ENCODE results near the gene OR2B2. TPM values are rescaled to one million over a fixed set of nuclear protein-coding genes. Genes with fewer than 3 reads are reported as not detected.

Gene OR2B2
- total RNA-seq, 2 donors from 2014 or later, result not detected

- H3K27me3 ChIP-seq, result no peaks in the 10 kb centered on the region
- no peak overlapping the region for H3K4me3 ChIP-seq
- no peaks in the 10 kb centered on the region for H3K36me3 ChIP-seq
- no peaks in the 10 kb centered on the region for H3K9me3 ChIP-seq
- H3K27ac ChIP-seq, result no peak overlapping the region
- intact Hi-C loops (cut with DNase I), result loop anchor here (5.0 to 10.0 kb wide), 3 partner anchors 99 to 382 kb away; no protein-coding TSS in a partner anchor
- TF ChIP-seq CTCF (IDR thresholded peaks at IDR 0.05), result no peak
- no peak for DNase-seq
- no peak overlapping the region for H3K9ac ChIP-seq (ENCODE audit: low read depth in 2 of 2, low read length in 2 of 2)
- no peaks in the 10 kb centered on the region for H3K4me1 ChIP-seq
These were observed 15.8 kb downstream of the OR2B2 start for GRCh38 chr6:27896398-27896796.

GRCh38 chr6:27894839-27895762 lies 17.1 kb downstream of the OR2B2 start:
- Histone ChIP-seq H3K9me3 (no peaks in the 10 kb centered on the region), H3K36me3 (no peaks in the 10 kb centered on the region), H3K4me3 (peak overlapping the region; percentile 59), H3K4me1 (no peaks in the 10 kb centered on the region), H3K27me3 (no peaks in the 10 kb centered on the region), H3K9ac (ENCODE audit: low read depth in 2 of 2, low read length in 2 of 2) (peak overlapping the region; percentile 67 to 90), H3K27ac (peak overlapping the region; percentile 89)
- intact Hi-C loops (cut with DNase I), result loop anchor here (5.0 to 10.0 kb wide), 3 partner anchors 98 to 380 kb away; no protein-coding TSS in a partner anchor
- peak; percentile 62 for TF ChIP-seq CTCF (IDR thresholded peaks at IDR 0.05)
- peak; percentile 74 for DNase-seq

GRCh38 chr6:27893836-27894807 lies 18.1 kb downstream of the OR2B2 start:
- Histone ChIP-seq H3K27ac (peak overlapping the region; percentile 89), H3K27me3 (no peaks in the 10 kb centered on the region), H3K36me3 (no peaks in the 10 kb centered on the region), H3K9ac (ENCODE audit: low read depth in 2 of 2, low read length in 2 of 2) (peak overlapping the region; percentile 67 to 90), H3K4me1 (no peaks in the 10 kb centered on the region), H3K9me3 (no peaks in the 10 kb centered on the region), H3K4me3 (peak overlapping the region; percentile 59)
- intact Hi-C loops (cut with DNase I), result loop anchor here (10.0 kb wide), 1 partner anchor 379 kb away; no protein-coding TSS in a partner anchor
- TF ChIP-seq CTCF (IDR thresholded peaks at IDR 0.05), result no peak
- peak; percentile 93 for DNase-seq

- Histone ChIP-seq H3K9me3 (no peaks in the 10 kb centered on the region), H3K4me1 (no peaks in the 10 kb centered on the region), H3K27me3 (no peaks in the 10 kb centered on the region), H3K9ac (ENCODE audit: low read depth in 2 of 2, low read length in 2 of 2) (peak overlapping the region; percentile 77 to 87), H3K4me3 (peak overlapping the region; percentile 59), H3K27ac (peak overlapping the region; percentile 89), H3K36me3 (no peaks in the 10 kb centered on the region)
- no peak for TF ChIP-seq CTCF (IDR thresholded peaks at IDR 0.05)
- intact Hi-C loops (cut with DNase I), result loop anchor here (10.0 kb wide), 1 partner anchor 378 kb away; no protein-coding TSS in a partner anchor
- DNase-seq, result peak; percentile 95
These were observed 18.9 kb downstream of the OR2B2 start for GRCh38 chr6:27893059-27893835.
